Measurements from ENCODE around the gene RNF208.

Gene RNF208

DNA sequence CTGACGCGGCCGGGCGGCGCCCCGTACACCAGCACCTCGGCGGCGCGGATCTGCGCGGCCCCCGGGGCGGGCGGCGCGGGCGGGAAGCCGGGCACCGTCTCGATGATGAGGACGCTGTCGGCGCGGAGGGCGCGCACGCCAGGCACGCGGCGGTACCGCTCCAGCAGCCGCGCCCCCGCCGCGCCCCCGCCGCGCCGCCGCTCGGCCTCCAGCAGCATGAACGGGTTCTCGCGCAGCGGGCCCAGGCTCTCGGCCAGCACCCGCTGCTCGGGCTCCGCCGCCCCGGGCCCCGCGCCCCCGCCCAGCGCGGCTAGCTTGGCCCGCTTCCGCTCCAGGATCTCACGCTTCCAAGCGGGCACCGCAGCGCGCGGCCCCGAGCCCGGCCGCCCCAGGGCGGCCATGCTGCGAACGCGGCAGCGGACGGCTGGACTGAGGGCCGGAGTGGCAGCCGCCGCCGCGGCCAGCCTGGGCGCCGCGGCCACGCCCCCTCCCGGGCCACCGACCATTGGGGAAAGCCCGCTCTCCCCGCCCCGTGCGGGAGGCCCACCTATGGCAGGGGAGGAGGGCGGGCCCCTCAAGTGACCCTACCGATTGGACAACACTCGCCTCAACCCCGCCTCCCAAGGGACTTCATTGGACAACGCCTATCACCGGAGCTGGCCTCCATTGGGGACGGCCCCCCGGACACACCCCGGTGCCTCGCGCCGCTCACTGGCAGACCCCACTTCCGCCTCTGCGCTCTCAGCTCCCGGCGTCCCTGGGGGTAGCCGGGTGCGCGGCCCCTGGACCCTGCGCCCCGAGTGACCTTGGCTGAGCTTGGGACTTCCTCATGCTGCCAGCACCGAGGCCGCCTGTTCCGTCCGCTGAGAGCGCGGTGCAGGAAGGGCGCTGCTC lies 21.5 kb downstream of the RNF208 start, which contains the start of gene TPRN (continued):
- TF ChIP-seq, protein P1, sequence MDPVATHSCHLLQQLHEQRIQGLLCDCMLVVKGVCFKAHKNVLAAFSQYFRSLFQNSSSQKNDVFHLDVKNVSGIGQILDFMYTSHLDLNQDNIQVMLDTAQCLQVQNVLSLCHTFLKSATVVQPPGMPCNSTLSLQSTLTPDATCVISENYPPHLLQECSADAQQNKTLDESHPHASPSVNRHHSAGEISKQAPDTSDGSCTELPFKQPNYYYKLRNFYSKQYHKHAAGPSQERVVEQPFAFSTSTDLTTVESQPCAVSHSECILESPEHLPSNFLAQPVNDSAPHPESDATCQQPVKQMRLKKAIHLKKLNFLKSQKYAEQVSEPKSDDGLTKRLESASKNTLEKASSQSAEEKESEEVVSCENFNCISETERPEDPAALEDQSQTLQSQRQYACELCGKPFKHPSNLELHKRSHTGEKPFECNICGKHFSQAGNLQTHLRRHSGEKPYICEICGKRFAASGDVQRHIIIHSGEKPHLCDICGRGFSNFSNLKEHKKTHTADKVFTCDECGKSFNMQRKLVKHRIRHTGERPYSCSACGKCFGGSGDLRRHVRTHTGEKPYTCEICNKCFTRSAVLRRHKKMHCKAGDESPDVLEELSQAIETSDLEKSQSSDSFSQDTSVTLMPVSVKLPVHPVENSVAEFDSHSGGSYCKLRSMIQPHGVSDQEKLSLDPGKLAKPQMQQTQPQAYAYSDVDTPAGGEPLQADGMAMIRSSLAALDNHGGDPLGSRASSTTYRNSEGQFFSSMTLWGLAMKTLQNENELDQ (tag by site-specific recombination; IDR thresholded peaks at IDR 0.05; ENCODE audit: low read depth) = no peak
- TF ChIP-seq ZNF146 (tag by site-specific recombination; IDR thresholded peaks at IDR 0.05) (no peak), ZNF292 (tag by site-specific recombination; IDR thresholded peaks at IDR 0.05; ENCODE audit: borderline replicate concordance, low read depth) (no peak), ZNF501 (tag by site-specific recombination; IDR thresholded peaks at IDR 0.05) (no peak; the same call in 1 of the 2 replicates), GLIS2 (tag by site-specific recombination; IDR thresholded peaks at IDR 0.05) (peak; percentile 100), ZNF239 (tag by site-specific recombination; IDR thresholded peaks at IDR 0.05) (no peak), MEIS1 (CRISPR knock-in tag; IDR thresholded peaks at IDR 0.05; ENCODE audit: borderline replicate concordance) (no peak), MYNN (tag by site-specific recombination; IDR thresholded peaks at IDR 0.05; ENCODE audit: borderline replicate concordance) (no peak), HOXC10 (CRISPR knock-in tag; IDR thresholded peaks at IDR 0.05) (0 out of 2 replicates have a peak, but pooled peaks have one; percentile 66), KLF7 (tag by site-specific recombination; IDR thresholded peaks at IDR 0.05; ENCODE audit: borderline replicate concordance) (no peak), ZNF266 (tag by site-specific recombination; IDR thresholded peaks at IDR 0.05; ENCODE audit: low read depth) (no peak), TRIM28 (IDR thresholded peaks at IDR 0.05; ENCODE audit: borderline replicate concordance, low read length) (no peak), SCRT2 (tag by site-specific recombination; IDR thresholded peaks at IDR 0.05) (no peak), ZNF391 (tag by site-specific recombination; IDR thresholded peaks at IDR 0.05; ENCODE audit: borderline replicate concordance, low read depth) (no peak), ZNF623 (tag by site-specific recombination; IDR thresholded peaks at IDR 0.05) (no peak), ZNF311 (tag by site-specific recombination; IDR thresholded peaks at IDR 0.05; ENCODE audit: borderline replicate concordance) (no peak), SP7 (tag by site-specific recombination; IDR thresholded peaks at IDR 0.05) (no peak), ZNF140 (tag by site-specific recombination; IDR thresholded peaks at IDR 0.05) (no peak), ZNF558 (tag by site-specific recombination; IDR thresholded peaks at IDR 0.05) (no peak), ZNF426 (tag by site-specific recombination; IDR thresholded peaks at IDR 0.05) (no peak), ZNF664 (tag by site-specific recombination; IDR thresholded peaks at IDR 0.05) (no peak), ZNF174 (tag by site-specific recombination; IDR thresholded peaks at IDR 0.05) (no peak), ZNF585B (tag by site-specific recombination; IDR thresholded peaks at IDR 0.05) (no peak)
- TF ChIP-seq, protein P2, sequence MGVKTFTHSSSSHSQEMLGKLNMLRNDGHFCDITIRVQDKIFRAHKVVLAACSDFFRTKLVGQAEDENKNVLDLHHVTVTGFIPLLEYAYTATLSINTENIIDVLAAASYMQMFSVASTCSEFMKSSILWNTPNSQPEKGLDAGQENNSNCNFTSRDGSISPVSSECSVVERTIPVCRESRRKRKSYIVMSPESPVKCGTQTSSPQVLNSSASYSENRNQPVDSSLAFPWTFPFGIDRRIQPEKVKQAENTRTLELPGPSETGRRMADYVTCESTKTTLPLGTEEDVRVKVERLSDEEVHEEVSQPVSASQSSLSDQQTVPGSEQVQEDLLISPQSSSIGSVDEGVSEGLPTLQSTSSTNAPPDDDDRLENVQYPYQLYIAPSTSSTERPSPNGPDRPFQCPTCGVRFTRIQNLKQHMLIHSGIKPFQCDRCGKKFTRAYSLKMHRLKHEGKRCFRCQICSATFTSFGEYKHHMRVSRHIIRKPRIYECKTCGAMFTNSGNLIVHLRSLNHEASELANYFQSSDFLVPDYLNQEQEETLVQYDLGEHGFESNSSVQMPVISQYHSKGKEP (tag by site-specific recombination; IDR thresholded peaks at IDR 0.05) = no peak
- TF ChIP-seq, protein P3, sequence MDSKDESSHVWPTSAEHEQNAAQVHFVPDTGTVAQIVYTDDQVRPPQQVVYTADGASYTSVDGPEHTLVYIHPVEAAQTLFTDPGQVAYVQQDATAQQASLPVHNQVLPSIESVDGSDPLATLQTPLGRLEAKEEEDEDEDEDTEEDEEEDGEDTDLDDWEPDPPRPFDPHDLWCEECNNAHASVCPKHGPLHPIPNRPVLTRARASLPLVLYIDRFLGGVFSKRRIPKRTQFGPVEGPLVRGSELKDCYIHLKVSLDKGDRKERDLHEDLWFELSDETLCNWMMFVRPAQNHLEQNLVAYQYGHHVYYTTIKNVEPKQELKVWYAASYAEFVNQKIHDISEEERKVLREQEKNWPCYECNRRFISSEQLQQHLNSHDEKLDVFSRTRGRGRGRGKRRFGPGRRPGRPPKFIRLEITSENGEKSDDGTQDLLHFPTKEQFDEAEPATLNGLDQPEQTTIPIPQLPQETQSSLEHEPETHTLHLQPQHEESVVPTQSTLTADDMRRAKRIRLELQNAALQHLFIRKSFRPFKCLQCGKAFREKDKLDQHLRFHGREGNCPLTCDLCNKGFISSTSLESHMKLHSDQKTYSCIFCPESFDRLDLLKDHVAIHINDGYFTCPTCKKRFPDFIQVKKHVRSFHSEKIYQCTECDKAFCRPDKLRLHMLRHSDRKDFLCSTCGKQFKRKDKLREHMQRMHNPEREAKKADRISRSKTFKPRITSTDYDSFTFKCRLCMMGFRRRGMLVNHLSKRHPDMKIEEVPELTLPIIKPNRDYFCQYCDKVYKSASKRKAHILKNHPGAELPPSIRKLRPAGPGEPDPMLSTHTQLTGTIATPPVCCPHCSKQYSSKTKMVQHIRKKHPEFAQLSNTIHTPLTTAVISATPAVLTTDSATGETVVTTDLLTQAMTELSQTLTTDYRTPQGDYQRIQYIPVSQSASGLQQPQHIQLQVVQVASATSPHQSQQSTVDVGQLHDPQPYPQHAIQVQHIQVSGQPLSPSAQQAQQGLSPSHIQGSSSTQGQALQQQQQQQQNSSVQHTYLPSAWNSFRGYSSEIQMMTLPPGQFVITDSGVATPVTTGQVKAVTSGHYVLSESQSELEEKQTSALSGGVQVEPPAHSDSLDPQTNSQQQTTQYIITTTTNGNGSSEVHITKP (tag by site-specific recombination; IDR thresholded peaks at IDR 0.05) = no peak
- TF ChIP-seq, protein P4, sequence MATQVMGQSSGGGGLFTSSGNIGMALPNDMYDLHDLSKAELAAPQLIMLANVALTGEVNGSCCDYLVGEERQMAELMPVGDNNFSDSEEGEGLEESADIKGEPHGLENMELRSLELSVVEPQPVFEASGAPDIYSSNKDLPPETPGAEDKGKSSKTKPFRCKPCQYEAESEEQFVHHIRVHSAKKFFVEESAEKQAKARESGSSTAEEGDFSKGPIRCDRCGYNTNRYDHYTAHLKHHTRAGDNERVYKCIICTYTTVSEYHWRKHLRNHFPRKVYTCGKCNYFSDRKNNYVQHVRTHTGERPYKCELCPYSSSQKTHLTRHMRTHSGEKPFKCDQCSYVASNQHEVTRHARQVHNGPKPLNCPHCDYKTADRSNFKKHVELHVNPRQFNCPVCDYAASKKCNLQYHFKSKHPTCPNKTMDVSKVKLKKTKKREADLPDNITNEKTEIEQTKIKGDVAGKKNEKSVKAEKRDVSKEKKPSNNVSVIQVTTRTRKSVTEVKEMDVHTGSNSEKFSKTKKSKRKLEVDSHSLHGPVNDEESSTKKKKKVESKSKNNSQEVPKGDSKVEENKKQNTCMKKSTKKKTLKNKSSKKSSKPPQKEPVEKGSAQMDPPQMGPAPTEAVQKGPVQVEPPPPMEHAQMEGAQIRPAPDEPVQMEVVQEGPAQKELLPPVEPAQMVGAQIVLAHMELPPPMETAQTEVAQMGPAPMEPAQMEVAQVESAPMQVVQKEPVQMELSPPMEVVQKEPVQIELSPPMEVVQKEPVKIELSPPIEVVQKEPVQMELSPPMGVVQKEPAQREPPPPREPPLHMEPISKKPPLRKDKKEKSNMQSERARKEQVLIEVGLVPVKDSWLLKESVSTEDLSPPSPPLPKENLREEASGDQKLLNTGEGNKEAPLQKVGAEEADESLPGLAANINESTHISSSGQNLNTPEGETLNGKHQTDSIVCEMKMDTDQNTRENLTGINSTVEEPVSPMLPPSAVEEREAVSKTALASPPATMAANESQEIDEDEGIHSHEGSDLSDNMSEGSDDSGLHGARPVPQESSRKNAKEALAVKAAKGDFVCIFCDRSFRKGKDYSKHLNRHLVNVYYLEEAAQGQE (tag by site-specific recombination; IDR thresholded peaks at IDR 0.05) = no peak
- TF ChIP-seq, protein P5, sequence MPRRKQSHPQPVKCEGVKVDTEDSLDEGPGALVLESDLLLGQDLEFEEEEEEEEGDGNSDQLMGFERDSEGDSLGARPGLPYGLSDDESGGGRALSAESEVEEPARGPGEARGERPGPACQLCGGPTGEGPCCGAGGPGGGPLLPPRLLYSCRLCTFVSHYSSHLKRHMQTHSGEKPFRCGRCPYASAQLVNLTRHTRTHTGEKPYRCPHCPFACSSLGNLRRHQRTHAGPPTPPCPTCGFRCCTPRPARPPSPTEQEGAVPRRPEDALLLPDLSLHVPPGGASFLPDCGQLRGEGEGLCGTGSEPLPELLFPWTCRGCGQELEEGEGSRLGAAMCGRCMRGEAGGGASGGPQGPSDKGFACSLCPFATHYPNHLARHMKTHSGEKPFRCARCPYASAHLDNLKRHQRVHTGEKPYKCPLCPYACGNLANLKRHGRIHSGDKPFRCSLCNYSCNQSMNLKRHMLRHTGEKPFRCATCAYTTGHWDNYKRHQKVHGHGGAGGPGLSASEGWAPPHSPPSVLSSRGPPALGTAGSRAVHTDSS (tag by site-specific recombination; IDR thresholded peaks at IDR 0.05) = peak; percentile 26; the same call in 1 of the 2 replicates

Measured in HEK293 (cell line).